ENCODE results near the gene BCAR1.

DNA sequence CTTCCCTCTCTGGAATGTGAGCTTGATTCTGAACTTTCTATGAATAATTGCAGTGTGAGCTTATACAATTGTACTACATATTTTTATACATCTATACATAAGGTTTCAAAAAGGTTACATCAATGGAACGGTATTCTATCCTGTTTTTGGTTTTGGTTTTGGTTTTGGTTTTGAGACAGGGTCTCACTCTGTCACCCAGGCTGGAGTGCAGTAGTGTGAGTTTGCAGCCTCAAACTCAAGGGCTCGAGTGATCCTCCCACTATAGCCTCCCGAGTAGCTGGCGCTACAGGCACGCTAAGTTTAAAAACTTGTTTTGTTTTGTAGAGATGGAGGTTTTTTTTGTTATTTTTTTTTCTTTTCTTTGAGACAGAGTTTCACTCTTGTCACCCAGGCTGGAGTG lies 31.6 kb downstream of the BCAR1 start:
- no peak for TF ChIP-seq YY1 (IDR thresholded peaks at IDR 0.05; ENCODE audit: insufficient read depth, insufficient read length)
- TF ChIP-seq SUZ12 (IDR thresholded peaks at IDR 0.05; ENCODE audit: extremely low read depth, insufficient read depth, insufficient read length), result no peak
- TF ChIP-seq ZNF274 (IDR thresholded peaks at IDR 0.05; ENCODE audit: low read depth, low read length), result no peak

Measured in NT2/D1 (cell line).